HG02885 (cell line): Measurements from ENCODE around the gene NBEA.
"Not testable (repeated sequence)": the region's sequence is repeated elsewhere in the genome, so short reads cannot be mapped to it uniquely, and the experiment has no call there.

Experiments
- ATAC-seq: cut with Tn5 transposase; IDR thresholded peaks from one replicate; pipeline ENCODE4 v1.9.1; 2021; ENCODE audit warnings: mild to moderate bottlenecking; ENCODE audit not compliant: unreplicated experiment, poor library complexity

NBEA gene

DNA sequence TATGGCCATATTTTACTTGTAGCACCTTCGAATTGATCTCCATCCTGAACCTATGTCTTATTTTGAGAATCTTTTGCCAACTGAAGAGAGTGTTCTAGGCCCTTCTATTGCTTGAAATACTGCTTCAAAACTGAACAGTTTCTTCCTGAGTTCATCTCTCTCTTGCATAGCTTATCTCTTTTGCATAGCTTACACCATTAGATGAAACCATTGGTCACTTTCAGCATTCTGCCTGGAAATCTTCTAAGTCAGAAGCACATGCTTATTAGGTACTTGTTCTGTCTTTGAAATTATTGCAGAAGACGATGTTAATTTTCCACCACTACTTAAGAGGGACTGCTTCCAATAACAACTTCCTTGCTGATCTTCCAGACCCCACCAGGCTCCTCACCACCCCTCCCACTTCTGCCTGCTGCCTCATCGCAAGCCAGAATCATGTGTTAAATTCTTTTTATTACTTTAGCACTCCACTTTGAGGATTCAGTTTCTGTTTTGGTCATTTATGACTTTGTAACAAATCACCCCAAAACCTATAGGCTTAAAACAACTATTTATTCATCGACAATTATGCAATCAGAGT, 656.8 kb downstream of the NBEA start:
- ATAC-seq, result no peak

DNA sequence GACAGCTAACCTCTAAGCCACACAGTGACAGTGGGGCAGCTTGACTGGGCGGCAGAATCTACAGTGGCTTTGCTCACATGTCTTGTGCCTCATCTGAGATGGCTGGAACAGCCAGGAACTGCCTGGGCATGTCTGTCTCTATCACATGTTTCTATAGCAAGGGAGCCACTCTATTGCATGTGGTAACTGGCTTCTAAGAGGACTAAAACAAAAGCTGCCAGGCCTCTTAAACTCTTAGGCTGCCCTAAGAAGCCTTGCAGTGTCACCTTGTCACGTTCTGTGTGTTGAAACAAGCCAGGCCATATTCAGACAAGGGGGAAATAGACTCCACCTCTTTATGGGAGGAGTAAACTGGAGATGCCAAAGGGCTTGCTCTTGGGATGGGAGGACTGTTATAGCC, 657.3 kb downstream of the NBEA start:
- ATAC-seq, result no peak

DNA sequence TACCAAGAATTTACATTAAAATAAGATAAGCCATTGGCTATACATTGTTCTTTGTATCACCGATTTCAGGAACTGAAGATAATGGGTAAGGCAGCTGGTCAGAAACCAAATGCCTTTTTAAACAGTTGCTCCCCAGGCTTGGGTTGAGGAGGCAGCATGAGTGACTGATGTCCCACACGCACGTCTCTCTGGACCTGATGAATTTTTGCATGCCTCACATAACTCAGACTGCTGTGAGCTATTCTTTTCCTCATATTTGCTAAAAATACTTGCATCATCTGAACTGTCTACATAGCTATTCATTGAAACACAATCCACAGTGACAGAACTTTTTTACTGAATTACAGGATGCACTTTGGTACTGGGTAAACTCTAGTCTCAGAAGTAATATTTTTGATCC, 658.1 kb downstream of the NBEA start:
- no peak for ATAC-seq

DNA sequence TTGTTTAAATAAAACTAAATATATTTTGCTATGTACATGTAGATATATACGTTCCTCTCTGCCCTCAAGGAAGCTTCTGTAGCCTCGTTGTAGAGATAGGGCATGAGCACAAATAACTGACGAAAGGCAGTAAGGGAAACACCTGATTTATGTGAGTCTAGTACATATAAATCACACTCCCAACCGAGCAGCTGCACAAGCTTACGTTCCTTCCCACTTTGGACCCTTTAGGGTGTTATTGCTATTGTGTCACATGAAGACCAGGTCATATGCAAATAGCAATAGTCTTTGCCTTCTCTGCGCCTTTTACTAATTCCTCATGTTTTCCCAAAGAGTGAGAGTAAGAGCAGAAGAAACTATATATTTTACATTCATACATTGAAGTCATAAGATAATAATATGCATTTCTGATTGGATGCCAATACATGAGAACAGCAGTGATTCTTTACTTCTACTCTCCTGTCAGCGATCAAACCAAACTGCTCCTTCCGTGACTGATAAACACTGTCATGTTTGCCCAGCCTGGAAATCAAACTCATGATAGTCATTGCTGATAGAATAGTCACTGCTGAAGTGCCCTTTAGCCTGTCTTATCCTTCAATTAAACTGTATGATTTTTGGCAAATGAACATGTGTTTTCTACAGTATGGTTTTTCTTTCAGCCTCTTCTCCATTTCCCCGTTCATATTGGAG, 661.7 kb downstream of the NBEA start:
- ATAC-seq, result no peak

DNA sequence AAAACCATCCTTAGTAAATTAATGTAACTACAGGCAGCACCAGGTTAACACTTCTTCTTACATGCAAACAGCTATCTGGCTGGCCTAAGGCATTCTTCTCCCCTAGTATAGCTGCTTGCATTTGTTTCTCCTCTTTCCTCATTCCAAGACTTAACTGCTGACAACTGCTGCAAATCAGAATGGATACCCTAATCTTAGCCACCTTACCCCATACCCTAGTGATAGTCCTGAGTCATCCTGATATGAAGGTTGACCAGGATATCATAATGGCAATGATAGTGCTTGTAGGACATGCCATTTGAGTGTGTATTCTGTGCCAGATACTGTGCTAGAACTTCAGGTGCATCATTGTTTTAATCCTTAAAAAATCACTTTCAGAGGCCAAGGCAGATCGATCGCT, 672.6 kb downstream of the NBEA start:
- no peak for ATAC-seq

DNA sequence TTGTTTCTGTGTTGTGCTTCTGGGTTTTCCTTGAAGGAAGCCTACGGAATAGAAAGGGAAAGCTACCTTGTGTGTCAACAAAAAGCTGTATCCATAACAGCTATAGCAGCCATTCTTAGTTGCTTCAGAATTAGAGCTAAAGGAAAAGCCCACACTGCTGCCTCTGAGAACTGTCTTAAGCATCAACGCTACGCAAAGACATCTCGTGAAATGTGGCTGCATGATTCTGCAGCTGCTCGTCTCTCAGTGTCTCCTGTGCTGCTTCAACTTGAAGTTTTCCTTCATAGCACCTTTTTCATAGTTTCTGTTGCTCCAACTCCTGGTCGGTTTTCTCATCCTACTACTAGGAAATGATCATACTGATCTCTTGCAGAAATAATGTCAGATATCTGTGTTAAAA, 675.4 kb downstream of the NBEA start:
- no peak for ATAC-seq

DNA sequence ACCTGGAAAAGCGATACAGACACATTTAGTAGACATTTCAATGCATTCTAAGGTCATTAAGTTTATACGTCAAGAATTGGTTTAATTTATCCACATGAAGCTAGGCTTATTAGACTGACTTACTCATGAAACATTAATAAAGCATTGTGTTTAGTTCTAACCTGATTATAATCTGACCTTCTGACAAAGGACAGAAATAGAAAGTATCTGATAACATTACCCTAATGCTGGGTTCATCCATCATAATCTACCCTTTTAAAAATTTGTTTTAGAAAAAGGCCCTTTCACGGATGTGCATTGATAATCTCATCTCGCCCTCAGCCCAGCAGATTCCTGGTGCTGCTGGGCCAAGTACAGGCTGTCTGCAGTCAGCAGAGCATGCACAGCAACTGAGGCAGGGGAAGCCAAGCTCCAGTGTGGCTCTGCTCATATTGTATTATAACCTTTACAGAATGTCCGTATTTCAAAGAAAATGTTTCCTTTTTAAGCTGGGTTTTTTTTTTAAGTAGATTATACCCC, 676.6 kb downstream of the NBEA start:
- ATAC-seq, result no peak

DNA sequence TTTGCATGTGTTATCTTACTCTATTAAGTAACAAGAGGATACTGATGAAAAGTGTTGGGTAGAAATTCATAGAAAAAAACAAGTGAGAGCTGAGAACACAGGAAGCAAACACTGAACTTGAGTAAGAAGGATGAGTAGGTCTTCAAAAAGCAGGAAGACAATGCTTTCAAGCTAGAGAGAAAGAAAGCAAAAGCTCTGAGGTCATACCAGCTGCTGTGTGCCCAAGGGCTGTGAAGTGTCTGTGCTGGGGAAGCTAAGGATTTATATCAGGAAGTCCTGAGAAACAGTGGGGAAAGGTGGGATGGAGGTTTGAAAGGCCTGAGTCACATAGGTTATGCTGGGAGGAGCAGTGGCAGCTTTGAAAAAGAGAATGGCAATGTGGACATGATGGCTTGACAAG, 679.9 kb downstream of the NBEA start:
- no peak for ATAC-seq

DNA sequence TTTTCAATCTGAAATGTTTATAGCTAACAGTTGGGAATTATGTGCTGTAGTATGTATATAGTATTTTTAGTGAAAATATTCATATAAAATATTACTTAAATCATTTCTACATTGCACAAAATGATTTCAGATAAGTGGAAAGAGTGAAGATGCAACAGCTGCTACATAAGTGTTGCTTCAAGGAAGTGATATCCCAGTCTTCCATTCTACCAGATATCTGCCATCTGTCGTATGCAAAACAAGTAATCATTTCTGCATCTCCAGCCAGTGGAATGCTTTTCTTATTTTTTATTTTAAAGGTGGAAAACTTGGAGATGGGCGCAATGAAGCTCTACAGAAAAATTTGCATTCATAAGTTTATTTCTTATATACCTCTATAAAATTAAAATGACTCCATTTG, 687.0 kb downstream of the NBEA start:
- no peak for ATAC-seq

DNA sequence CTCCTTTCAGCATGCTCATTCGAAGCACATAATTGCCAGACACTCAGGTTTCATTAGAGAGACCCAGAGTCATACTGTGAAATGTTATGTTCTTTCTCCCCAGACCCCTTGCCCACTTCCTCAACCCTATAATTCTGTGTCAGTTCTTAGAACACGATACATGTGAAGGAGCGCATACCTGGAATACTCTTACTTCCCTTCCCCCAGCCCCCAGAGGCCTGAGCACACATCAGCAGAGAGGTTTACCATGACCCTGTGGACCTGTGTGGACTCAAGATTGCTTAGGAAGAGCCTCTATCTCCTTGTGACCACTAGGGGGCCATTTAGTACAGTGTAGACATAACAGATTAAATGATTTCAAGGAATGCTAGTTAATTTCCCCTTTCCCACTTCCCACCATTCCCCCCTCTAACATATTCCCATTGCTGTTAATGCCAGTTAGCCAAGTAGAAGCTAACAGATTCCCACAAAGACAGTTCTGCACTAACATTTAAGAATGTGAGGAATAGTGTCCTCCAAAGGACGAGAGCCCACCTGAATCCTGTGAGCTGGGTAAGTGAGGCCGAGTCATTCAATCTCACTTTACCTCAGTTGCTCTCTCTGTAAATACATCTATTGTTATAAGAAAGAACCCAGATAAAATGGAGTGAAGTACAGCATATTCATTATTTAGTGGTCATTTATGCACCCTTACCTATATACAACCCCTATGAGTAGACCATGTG, 688.6 kb downstream of the NBEA start:
- peak; percentile 95 for ATAC-seq

DNA sequence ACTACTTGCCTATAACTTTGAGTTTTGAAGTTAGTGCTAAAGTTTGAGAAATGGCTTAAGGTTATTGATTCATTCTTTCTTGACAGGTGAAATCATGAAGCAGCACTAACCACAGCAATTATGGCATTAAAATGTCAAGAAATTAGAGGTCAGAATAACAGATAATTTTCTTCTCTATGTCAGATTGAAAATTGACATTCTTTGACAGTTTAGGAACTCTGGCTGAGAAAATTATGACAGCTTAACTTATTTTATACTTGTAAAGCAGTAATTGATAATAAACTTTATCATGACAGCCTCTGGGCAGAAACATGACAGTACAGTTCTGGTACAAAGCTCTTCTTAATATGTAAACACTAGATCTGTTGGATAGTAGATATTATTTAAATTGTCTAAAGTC, 689.6 kb downstream of the NBEA start:
- ATAC-seq, result no peak

DNA sequence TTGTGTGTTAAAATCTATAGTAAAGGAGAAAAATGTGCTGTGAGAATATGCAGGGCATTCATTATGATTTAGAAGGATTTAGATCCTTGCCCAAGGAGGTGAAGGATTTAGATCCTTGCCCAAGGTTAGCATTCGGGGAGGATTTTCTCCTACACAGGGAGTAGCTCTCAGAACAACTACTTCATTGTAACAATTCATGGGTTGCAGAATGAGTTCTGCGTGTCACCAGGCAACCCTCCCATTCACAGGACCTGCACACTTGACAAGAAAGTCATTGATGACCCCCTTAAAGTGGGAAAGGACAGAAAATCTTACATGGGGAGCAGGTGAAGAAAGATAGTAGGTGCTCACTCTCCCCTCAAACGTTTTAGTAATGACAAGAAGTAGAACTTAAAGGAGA, 701.6 kb downstream of the NBEA start:
- no peak for ATAC-seq

DNA sequence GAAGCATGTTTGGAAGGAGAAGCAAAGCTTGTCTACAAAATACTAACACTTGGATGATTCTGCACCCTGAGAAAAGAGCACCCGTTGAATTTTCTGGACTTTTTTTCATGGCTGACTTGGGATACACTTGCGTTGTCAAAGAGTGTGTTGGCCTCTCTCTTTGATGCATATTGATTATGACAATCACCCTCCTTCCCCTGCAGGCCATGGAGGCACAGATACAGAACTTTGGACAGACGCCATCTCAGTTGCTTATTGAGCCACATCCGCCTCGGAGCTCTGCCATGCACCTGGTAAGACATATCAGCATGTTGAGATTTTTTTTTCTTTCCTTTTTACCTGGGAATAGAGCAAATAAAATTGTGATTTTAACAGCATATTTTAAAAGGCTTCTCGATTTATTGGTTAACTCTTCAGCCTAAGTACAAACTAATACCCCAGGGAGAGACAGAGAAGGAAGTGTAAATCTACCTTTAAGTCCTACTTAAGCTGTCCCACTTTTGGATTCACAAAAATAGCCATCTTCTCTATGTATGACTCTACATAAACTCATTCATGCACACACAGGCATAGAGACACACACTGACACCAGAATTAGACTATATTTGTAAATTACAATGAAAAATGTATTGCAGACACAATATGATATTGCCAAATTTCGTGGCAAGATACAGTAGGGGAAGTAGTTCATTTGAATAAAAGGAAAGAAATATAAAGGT, 704.1 kb downstream of the NBEA start:
- ATAC-seq, result no peak

DNA sequence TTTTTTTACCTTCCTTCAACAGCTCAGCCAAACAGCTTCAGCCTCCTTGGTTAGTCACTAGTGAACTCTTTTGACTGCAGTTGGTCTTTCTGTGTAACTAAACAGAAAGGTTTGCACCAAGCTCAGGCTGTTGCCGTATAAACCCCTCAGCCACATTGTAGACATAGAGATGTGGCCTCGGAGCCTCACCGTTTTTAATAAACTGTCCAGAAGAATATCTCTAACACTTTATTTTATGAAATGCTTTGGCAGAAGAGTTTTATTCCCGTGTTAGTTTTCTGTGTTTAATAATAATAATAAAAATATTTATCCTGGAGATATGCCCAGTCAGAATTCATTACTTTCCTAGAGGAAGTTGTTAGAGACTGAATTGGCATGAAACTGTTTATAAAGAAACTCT, 706.1 kb downstream of the NBEA start:
- ATAC-seq, result no peak

DNA sequence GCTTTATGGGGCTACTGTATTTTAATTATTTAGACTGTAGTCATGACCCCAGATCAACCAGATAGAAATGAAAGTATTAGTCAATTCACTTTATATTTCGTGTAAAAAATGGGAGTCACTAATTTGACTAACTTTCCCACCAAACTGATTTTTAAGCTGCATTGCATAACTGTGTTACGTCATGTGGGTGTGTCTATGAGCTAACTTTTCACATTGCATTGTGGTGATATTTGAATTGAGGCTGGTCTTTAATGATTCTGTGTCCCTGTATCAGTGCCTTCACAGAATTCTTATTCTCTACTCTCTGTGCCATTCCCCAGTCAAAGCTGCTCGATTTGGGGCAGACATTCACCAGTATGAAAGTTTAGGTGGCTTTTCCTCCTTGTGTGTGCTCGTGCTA, 707.1 kb downstream of the NBEA start:
- ATAC-seq, result no peak

DNA sequence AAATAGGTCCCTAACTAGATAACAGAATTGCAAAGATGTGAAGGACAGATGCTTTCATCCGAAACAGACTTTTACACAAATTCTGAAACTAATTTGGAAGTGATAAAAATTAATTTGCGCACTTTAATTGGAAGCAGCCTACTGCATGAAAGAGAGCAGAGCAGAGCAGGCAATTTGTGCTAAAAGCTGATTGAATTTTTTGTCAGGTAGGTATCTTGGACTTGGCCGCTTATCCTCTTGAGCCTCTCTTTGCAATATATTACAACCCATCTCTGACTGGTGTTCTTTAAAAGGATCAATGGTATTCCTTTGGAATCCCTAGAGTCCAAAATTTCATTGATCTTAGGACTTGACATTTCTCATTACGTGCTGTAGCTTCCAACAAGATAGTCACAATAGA, 717.7 kb downstream of the NBEA start:
- no peak for ATAC-seq

DNA sequence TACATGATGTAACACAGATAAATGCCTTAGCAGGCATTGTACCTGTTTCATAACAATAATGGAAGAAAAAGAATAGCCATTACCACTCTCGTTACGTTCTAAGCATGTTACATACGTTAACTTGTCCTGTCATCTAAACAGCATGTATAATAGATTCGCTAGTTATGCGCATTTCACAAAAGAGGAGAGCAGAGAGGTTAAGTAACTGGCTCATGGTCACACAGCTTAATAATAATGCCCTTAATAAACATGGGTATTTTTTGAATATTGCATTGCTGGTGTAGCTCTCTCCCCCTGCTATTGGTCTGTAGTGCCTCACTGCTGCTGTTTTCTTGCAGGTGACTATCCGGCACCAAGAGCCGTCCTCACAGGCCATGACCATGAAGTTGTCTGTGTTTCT, 722.7 kb downstream of the NBEA start:
- ATAC-seq, result no peak

DNA sequence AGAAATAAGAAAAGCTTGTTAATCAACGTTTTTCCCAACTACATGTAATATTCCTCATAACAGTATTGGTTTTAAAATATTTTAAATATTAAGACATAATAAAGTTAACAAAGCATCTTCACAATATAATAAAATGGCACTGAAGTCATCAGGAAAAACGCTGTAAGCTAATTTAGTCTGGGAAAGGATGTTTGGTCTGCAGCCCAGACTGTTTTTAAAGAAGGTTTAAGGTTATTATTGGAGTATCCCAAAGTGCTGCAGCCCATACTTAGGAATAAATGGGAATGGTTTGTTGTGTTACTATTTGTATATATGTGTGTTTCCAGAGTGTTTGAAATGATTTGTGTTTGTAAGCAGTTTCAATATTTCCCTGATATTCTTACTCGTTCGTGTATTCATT, 727.3 kb downstream of the NBEA start:
- ATAC-seq, result no peak

DNA sequence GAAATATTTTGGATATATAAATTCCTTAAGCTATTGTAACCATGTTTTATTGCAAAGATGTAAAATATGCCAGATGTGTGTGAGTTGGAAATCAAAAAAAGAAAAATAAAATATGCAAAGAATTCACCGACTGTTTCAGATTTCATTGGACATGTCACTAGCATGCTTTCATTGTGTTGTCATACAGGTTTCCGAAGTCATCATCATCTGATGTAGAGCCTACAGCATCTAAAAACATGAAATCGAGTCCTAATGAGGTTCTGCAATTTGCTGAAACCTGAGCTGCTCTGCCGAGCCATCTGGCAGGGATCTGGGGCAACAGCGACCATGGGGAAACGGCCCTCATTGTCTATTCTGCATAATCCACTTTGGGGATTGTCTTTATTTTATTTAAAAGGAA, 730.5 kb downstream of the NBEA start:
- no peak for ATAC-seq

DNA sequence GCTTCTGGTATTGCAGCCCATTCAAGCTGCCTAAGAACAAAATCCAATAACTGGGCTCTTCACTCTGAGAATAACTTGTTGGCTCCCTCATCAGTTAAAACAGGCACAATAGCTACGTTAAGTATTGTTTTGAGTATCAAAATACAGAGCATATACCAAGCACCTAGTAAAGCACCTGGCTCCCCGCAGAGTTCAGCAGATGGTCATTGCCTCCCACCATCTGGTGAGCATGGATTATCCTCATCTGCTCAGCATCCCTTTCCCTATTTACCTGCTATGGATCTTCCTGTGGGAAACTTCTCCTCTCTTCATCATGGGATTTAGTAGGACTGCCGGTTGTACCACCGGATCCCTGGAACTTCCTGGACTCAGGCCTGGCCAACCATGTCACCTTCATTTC, 733.6 kb downstream of the NBEA start:
- no peak for ATAC-seq

DNA sequence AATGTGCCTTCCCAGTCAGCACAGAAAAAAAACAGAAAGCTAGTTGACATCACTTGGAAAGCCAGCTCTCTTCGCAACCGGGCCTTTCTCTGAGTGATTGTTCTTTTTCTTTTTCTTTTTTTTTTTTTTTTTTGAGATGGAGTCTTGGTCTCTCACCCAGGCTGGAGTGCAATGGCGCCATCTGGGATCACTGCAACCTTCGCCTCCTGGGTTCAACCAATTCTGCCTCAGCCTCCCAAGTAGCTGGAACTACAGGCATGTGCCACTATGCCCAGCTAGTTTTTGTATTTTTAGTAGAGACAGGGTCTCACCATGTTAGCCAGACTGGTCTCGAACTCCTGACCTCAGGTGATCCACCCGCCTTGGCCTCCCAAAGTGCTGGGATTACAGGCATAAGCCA, 735.8 kb downstream of the NBEA start:
- not testable (repeated sequence) for ATAC-seq
